HG03039 (cell line): Measurements from ENCODE around the gene MED12.

Experiments
- ATAC-seq: cut with Tn5 transposase; IDR thresholded peaks from one replicate; pipeline ENCODE4 v1.9.1; 2021; ENCODE audit warnings: mild to moderate bottlenecking, moderate library complexity; ENCODE audit not compliant: unreplicated experiment

MED12 gene

DNA sequence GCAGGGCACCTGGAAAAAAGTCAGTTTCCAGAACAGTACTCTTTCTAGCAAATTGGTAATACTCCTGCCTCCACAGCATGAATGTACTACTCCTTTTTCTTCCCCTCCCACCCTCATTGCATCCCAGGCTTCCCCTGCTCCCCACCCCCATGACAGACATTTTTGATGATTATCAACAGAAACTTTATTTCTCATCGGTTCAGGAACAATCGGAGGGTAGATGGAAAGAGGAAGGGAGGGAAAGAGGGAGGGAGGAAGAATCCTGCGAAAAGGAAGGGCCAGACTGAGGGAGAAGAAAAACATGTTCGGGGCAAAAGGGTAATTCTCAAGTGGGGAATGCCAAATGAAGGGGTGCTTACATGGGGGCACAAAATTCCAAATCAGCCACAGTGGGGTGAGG is 11.2 kb upstream of the MED12 start:
- ATAC-seq = no peak

GRCh38 chrX:71107762-71108360 is 10.5 kb upstream of the MED12 start:
- no peak for ATAC-seq

DNA sequence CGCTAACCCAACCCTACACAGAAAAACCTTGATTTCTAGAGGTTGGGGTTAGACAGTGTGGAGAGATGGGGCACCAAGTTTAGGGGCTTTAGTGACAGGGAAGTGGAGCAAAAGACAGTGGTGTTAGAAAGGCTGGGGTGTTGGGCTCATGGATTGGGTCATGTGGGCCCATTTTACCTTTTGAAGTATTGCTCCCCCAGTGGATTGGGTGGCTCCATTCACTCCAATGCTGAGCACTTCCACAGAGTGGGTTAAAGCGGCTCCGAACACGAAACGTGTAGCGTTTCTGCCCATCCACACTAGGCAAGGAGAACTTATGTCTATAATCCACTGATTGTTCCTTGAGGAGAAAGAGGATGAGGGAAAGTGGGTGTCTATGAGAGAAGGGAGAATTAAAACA is 9.3 kb upstream of the MED12 start:
- ATAC-seq = no peak

GRCh38 chrX:71111141-71111843 is 7.1 kb upstream of the MED12 start, which contains the start of gene IL2RG:
Gene IL2RG (minus strand): TSS chrX:71111577. CDS start chrX:71111539, 38 bp downstream.
- ATAC-seq = peak; percentile 88

- ATAC-seq = peak; percentile 19
Observed at GRCh38 chrX:71111921-71112431, 6.4 kb upstream of the MED12 start.

DNA sequence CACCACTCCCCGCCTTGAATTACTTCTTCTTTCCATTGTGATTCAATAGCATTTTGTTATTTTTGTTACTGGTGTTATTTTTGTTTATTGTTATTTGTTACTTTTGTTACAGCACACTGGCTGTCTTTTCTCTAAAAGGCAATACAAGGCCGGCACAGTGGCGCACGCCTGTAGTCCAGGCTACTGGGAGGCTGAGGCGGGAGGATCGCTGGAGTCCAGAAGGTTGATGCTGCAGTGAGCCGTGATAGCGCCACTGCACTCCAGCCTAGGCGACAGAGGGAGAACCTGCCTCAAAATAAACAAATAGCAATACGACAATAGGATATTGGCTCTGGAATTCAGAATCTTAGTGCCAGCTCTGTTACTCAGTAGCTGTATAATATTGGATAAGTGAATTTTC is 1.0 kb upstream of the MED12 start:
- no peak for ATAC-seq

GRCh38 chrX:71118985-71119535 is 664 bp downstream of the MED12 start:
- no peak for ATAC-seq

GRCh38 chrX:71128166-71128833 is 9.9 kb downstream of the MED12 start:
- ATAC-seq = no peak

DNA sequence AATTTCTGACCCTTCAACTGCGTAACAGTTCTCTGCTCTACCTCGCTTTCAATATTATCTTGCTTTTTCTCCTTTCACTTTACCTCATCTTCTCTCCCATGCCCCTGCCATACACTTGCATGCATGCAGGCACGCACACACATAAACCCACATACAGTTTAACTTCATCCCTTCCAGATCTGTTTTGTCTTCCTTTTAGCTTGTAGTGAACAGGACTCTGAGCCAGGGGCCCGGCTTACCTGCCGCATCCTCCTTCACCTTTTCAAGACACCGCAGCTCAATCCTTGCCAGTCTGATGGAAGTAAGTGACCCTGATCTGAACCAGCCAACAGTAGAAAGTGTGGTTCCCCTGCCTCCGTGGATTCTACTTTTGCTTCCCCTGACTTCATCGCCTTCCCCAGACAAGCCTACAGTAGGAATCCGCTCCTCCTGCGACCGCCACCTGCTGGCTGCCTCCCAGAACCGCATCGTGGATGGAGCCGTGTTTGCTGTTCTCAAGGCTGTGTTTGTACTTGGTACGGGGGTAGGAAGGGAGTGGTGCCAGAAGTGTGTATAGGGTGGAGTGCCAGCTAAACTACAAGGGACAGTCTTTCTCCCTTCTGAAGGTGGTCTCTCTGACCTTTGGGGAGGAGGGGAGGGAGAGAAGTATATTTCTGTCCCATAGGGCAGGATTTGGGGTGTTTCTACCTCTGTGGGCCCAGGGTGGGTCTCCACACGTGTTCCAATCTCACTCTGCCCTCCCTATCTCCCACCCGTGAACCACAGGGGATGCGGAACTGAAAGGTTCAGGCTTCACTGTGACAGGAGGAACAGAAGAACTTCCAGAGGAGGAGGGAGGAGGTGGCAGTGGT is 10.7 kb downstream of the MED12 start:
- no peak for ATAC-seq

DNA sequence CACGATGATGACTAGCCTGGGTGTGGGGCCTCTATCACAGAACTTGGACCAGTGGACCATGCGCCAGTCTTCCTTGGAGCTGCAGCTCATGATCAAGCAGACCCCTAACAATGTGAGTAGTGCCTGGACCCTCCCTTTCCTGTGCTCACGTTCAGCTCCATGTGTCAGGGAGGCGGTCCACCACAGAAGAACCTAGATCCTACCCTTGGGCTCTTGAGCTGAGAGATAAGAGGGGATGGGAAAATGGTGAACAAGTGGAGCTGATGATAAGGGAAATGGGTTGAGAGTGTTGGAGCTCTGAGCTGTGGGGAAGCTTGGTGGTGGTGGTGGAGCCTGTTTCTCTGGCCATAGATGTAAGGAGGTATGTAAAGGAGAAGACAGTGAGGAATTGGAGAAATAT is 13.1 kb downstream of the MED12 start:
- no peak for ATAC-seq

GRCh38 chrX:71140440-71140839 is 22.0 kb downstream of the MED12 start:
- ATAC-seq = no peak

GRCh38 chrX:71143508-71143907 is 25.1 kb downstream of the MED12 start:
- ATAC-seq = no peak

GRCh38 chrX:71144651-71145050 is 26.3 kb downstream of the MED12 start, which contains the start of gene NLGN3:
Gene NLGN3 (plus strand): TSS chrX:71144841. CDS start chrX:71147750, 2,909 bp downstream.
- no peak for ATAC-seq

- no peak for ATAC-seq
Observed at GRCh38 chrX:71147496-71148277, 29.3 kb downstream of the MED12 start.

GRCh38 chrX:71148278-71148663 is 29.9 kb downstream of the MED12 start:
- no peak for ATAC-seq

DNA sequence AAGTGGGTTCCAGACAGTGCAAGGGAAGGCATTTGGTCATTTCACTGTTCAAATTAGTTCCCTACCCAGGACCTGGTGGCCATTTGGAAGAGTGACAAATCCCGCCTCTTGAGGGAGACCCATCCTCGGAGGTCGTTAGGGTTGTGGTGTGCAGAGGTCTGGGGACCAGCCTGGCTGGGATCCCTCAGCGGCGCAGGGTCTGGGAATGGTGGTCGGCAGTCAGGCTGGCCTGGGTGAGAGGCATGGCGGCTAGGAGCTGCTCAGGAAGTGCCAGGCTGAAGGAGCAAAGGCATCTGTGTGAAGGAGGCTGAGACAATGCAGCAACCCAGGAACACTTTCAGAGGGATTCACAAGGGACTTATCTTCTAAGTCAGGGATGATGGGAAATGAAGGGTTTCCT is 33.0 kb downstream of the MED12 start:
- no peak for ATAC-seq

DNA sequence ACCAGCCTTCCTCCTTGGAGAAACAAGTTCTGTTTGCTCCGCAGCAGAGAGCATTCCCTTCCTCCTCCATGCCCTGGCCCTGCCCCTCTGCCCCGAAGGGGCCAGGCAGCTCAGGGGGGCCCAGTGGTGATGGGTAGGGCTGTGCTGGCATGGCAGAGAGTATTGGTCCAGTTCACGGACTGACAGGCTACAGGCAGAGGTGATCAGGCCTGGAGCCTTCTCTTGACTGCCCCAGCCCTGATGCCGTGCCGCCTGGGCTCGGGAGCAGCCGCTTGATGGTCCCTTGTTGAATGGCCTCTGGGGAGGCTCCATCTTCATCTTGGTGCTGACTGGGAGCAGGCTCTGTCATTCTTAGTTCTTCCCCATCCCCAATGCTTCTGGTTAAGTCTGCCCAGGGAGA is 35.8 kb downstream of the MED12 start:
- no peak for ATAC-seq

GRCh38 chrX:71154641-71155040 is 36.2 kb downstream of the MED12 start:
- no peak for ATAC-seq

- ATAC-seq = no peak
Observed at GRCh38 chrX:71158603-71159002, 40.2 kb downstream of the MED12 start.

DNA sequence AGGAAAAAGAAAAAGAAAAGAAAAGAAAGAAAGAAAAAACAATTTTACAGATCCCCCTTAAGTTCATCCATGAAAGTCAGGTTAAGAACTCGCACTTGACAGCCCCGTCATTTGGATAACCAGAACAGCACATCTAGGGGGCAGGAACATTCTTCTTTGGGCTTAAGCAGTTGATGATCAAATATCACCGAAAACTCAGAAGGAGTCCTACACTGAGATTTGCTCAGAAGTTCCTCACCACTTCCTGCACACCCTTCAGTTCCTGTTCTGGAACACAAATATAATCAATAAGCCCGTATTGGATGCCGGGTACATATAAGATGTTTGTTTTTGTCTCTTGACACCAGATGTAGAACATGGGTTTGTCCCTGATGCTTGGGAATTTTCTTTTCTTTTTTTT is 40.9 kb downstream of the MED12 start:
- no peak for ATAC-seq
